ENCODE results near the gene LPAR6. TPM values are rescaled to one million over a fixed set of nuclear protein-coding genes. Genes with fewer than 3 reads are reported as not detected.

LPAR6 gene
- total and polyA plus RNA-seq, 2 of the 4 experiments (the other 2 are of a cell fraction): 1.4 to 2.0 TPM

DNA sequence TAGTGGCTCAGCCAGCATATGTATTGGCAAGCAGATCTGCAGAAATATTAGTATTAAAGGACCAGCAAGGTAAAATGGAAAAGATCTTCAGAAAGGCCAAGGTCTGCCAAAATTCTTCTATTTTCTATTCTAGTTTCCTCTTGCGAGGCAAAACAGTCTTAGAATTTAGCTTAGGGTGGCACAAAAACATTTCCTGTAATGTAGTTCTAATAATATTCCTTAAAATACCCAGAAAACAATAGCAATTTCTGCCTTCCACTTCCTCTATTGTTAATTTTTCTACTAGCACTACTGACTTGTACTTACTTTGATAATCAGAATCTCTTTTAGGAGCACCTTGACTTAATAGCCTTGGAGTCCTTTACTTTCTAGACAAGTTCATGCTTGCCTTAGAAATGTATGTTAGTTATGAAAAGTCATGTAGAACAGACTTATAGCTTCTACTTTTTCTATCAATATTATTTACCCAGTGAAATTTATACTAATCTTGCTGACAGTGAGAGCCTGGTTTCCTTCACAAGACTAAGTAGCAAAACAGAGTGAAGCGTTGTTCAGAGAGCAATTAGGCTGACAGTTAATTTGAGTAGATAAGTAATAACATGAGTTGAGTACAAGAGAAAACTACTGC is 23.9 kb upstream of the LPAR6 start:
- Histone ChIP-seq H2AFZ (replicated peaks; ENCODE audit: low read length, poor library complexity) (no peak overlapping the region), H2AK9ac (replicated peaks; ENCODE audit: low read depth, low read length, poor library complexity) (no peak overlapping the region), H2BK5ac (ENCODE audit: low read depth, low read length, poor library complexity, severe bottlenecking) (no peak overlapping the region), H4K8ac (ENCODE audit: low read depth in 2 of 2, low read length in 2 of 2) (no peak overlapping the region), H3K27me3 (ENCODE audit: control insufficient read depth, insufficient read depth, low read length) (no peaks in the 10 kb centered on the region), H2BK15ac (ENCODE audit: low read depth, low read length) (no peak overlapping the region), H3K9me1 (ENCODE audit: insufficient read depth, low read length) (no peaks in the 10 kb centered on the region), H3K56ac (ENCODE audit: extremely low read depth, insufficient read depth, low read length) (no peak overlapping the region), H3K79me1 (ENCODE audit: low read depth in 1 of 2, low read length in 2 of 2) (peaks cover 10 to 16% of the 10 kb centered on the region in 2 experiments), H3K27ac (ENCODE audit: insufficient read depth, low read length) (no peak overlapping the region), H2BK20ac (ENCODE audit: low read depth, low read length) (no peak overlapping the region), H3K23ac (ENCODE audit: low read depth, low read length) (no peak overlapping the region), H3K4me3 (ENCODE audit: insufficient read depth, low read depth, low read length) (no peak overlapping the region), H3K9me3 (ENCODE audit: control insufficient read depth, insufficient read depth, low read length) (no peaks in the 10 kb centered on the region), H3K4me2 (ENCODE audit: low read depth, low read length) (no peak overlapping the region), H3K14ac (replicated peaks; ENCODE audit: low read depth, low read length) (no peak overlapping the region), H3K4ac (ENCODE audit: low read depth, low read length) (no peak overlapping the region), H2AK5ac (ENCODE audit: low read depth, low read length) (no peak overlapping the region), H4K20me1 (ENCODE audit: insufficient read depth, low read length) (no peaks in the 10 kb centered on the region; the same call in 1 of the 2 replicates), H3K9ac (ENCODE audit: low read depth, low read length) (no peak overlapping the region), H3K36me3 (ENCODE audit: control insufficient read depth, insufficient read depth, low read length) (0 out of 2 replicates have a peak, but pooled peaks cover 2% of the 10 kb centered on the region), H4K91ac (ENCODE audit: insufficient read depth, low read depth, low read length) (no peak overlapping the region), H4K5ac (ENCODE audit: low read depth, low read length) (no peak overlapping the region), H3K18ac (ENCODE audit: low read depth, low read length) (no peak overlapping the region), H3K4me1 (ENCODE audit: control insufficient read depth, insufficient read depth, low read length) (peaks cover 3% of the 10 kb centered on the region; the same call in 1 of the 2 replicates), H2BK120ac (ENCODE audit: low read depth, low read length) (no peak overlapping the region)
- ChIA-PET POLR2A (ENCODE audit: unreplicated experiment) (interaction anchor here (0.6 kb wide), 1 partner anchor 96 kb away, joined by 3 read pairs; no protein-coding TSS in a partner anchor), CTCF (interaction anchor here (0.6 kb wide), 1 partner anchor 105 kb away, joined by 3 read pairs; no protein-coding TSS in a partner anchor)
- intact Hi-C loops (cut with micrococcal nuclease) (no loop called here), dilution Hi-C loops (cut with HindIII; ENCODE audit: low sequenced_read_pairs, unreplicated experiment) (no loop called here), in situ Hi-C loops (cut with MboI; ENCODE audit: low sequenced_read_pairs) (no loop called here)
- WGBS, 2 experiments (ENCODE audit: extremely low coverage in 2 of 2, insufficient read length in 1 of 2): no CpG with 5 or more reads among the region's 2 CpGs
- DNase-seq: no peak
- no peak for TF ChIP-seq MXI1 (IDR thresholded peaks at IDR 0.05; ENCODE audit: borderline replicate concordance, low read depth, low read length)
- TF ChIP-seq CEBPB (IDR thresholded peaks at IDR 0.05; ENCODE audit: low read depth, low read length): no peak
- TF ChIP-seq, protein P1, sequence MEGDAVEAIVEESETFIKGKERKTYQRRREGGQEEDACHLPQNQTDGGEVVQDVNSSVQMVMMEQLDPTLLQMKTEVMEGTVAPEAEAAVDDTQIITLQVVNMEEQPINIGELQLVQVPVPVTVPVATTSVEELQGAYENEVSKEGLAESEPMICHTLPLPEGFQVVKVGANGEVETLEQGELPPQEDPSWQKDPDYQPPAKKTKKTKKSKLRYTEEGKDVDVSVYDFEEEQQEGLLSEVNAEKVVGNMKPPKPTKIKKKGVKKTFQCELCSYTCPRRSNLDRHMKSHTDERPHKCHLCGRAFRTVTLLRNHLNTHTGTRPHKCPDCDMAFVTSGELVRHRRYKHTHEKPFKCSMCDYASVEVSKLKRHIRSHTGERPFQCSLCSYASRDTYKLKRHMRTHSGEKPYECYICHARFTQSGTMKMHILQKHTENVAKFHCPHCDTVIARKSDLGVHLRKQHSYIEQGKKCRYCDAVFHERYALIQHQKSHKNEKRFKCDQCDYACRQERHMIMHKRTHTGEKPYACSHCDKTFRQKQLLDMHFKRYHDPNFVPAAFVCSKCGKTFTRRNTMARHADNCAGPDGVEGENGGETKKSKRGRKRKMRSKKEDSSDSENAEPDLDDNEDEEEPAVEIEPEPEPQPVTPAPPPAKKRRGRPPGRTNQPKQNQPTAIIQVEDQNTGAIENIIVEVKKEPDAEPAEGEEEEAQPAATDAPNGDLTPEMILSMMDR (conservative IDR thresholded peaks at IDR 0.05; ENCODE audit: low read depth, low read length): no peak
- TF ChIP-seq POLR2A (IDR thresholded peaks at IDR 0.05; ENCODE audit: low read depth, low read length): no peak
- no peak for TF ChIP-seq FOS (IDR thresholded peaks at IDR 0.05; ENCODE audit: low read depth, low read length)
- no peak for TF ChIP-seq MAZ (IDR thresholded peaks at IDR 0.05; ENCODE audit: borderline replicate concordance, low read depth, low read length)
- TF ChIP-seq CHD1 (IDR thresholded peaks at IDR 0.05; ENCODE audit: low read depth, low read length): no peak
- TF ChIP-seq, protein P2, sequence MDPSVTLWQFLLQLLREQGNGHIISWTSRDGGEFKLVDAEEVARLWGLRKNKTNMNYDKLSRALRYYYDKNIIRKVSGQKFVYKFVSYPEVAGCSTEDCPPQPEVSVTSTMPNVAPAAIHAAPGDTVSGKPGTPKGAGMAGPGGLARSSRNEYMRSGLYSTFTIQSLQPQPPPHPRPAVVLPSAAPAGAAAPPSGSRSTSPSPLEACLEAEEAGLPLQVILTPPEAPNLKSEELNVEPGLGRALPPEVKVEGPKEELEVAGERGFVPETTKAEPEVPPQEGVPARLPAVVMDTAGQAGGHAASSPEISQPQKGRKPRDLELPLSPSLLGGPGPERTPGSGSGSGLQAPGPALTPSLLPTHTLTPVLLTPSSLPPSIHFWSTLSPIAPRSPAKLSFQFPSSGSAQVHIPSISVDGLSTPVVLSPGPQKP (IDR thresholded peaks at IDR 0.05; ENCODE audit: borderline replicate concordance, low read depth, low read length): no peak
- TF ChIP-seq, protein P3, sequence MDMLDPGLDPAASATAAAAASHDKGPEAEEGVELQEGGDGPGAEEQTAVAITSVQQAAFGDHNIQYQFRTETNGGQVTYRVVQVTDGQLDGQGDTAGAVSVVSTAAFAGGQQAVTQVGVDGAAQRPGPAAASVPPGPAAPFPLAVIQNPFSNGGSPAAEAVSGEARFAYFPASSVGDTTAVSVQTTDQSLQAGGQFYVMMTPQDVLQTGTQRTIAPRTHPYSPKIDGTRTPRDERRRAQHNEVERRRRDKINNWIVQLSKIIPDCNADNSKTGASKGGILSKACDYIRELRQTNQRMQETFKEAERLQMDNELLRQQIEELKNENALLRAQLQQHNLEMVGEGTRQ (IDR thresholded peaks at IDR 0.05; ENCODE audit: low read depth, low read length): no peak
- no peak for TF ChIP-seq RFX5 (IDR thresholded peaks at IDR 0.05; ENCODE audit: low read depth, low read length)
- TF ChIP-seq RCOR1 (IDR thresholded peaks at IDR 0.05; ENCODE audit: insufficient replicate concordance, low read length): no peak
- no peak for TF ChIP-seq NFE2L2 (IDR thresholded peaks at IDR 0.05; ENCODE audit: low read depth, low read length)
- TF ChIP-seq BHLHE40 (IDR thresholded peaks at IDR 0.05; ENCODE audit: low read depth, low read length): no peak
- no peak for TF ChIP-seq RAD21 (IDR thresholded peaks at IDR 0.05; ENCODE audit: low read length)
- TF ChIP-seq MAFK (IDR thresholded peaks at IDR 0.05; ENCODE audit: low read depth, low read length): no peak
- no peak for TF ChIP-seq SMC3 (IDR thresholded peaks at IDR 0.05; ENCODE audit: low read depth, low read length)
- TSS peak; percentile 10 for BruUV-seq (replicated peaks)
- no peak; the same call in 1 of the 2 replicates for ATAC-seq (ENCODE audit: low read depth)

Data from IMR-90 (cell line).